Measurements from ENCODE around the gene ADAMTS17.

The ADAMTS17 gene

GRCh38 chr15:99959326-99959725, 382.4 kb downstream of the ADAMTS17 start:
- DNase-seq, result no peak

GRCh38 chr15:99958426-99959097, 383.2 kb downstream of the ADAMTS17 start:
- no peak for DNase-seq

- no peak for DNase-seq
These were observed 384.1 kb downstream of the ADAMTS17 start for GRCh38 chr15:99957642-99958013.

GRCh38 chr15:99956820-99957641, 384.7 kb downstream of the ADAMTS17 start:
- DNase-seq, result no peak

GRCh38 chr15:99956022-99956775, 385.6 kb downstream of the ADAMTS17 start:
- no peak for DNase-seq

DNA sequence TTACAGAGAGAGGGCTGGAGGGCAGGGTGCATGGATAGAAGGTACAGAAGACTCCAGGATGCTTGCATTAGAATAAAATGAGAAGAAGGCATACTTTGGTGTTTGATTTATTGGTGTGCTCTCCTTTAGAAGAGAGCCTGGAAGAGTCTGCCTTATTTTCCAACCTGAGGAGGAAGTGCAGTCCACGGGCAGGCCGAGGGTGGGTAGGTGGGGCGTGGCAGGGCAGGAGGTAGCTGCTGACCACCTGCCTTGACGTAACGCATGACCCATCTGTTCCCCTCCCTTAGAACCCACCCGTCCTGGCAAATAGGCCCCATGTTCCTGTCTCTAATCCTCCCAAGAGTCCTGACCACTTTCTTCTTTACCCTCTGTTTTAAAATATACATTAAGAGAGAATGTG, 386.2 kb downstream of the ADAMTS17 start:
- no peak for DNase-seq

- no peak for DNase-seq
These were observed 386.6 kb downstream of the ADAMTS17 start for GRCh38 chr15:99955181-99955525.

DNA sequence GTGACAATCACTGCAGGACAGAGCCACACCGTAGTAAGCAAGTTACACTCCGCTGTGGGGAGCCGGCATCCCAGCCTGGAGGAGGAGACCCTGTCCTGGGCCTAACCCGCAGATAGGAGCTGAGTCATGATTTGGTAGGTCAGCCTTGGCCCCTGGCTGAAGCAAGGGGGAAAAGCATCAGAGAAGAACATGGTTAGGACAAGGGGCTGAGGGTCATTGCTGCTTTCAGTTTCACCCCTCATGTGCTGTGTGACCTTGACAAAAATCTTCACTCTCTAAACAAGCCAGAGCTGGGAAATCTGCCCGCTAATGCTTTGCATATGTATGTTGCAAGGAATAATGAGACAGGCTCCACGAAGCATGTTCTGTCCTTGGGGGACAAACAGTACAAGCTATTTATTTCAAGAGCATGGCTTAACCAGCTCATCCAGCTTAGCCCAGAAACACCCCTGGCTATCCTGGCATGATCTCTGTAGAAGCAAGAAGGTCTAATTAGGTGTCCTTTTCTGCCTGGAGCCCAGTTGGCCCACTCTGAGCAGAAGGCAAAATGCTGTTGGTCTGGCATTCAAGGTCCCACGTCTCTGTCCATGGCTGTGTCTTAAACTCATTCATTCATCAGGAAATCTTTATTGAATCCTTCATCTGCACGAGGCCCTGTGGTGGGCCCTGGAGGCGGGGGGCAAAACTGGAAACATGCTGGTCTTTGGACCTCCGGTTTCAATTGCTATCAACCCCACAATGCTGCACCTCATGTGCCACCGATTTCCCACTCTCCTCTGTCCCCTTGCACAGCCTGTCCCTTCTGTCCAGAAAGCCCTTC, 387.2 kb downstream of the ADAMTS17 start:
- DNase-seq, result no peak

DNA sequence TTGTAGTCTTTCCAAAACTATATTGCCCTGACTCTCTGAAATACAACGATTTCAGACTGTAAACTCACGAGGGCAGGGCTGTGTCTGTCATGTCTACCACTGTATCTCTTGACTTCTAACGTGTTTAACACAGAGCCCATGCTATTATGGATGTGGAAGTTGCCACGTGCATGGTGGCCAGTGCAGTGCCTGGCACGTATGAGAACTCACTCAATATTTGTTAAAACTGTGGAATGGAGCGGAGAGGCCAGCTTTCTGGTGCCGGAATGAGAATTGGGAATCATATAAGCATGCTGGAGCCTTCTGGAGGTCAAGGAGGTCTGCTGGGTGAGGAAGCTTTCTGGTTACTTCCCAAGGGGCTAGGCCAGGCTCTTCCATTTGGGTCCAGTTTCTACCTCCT, 387.9 kb downstream of the ADAMTS17 start:
- no peak for DNase-seq

- DNase-seq, result no peak
These were observed 390.3 kb downstream of the ADAMTS17 start for GRCh38 chr15:99951511-99951910.

- DNase-seq, result no peak
These were observed 397.6 kb downstream of the ADAMTS17 start for GRCh38 chr15:99944131-99944530.

- no peak for DNase-seq
These were observed 398.3 kb downstream of the ADAMTS17 start for GRCh38 chr15:99943466-99943865.

DNA sequence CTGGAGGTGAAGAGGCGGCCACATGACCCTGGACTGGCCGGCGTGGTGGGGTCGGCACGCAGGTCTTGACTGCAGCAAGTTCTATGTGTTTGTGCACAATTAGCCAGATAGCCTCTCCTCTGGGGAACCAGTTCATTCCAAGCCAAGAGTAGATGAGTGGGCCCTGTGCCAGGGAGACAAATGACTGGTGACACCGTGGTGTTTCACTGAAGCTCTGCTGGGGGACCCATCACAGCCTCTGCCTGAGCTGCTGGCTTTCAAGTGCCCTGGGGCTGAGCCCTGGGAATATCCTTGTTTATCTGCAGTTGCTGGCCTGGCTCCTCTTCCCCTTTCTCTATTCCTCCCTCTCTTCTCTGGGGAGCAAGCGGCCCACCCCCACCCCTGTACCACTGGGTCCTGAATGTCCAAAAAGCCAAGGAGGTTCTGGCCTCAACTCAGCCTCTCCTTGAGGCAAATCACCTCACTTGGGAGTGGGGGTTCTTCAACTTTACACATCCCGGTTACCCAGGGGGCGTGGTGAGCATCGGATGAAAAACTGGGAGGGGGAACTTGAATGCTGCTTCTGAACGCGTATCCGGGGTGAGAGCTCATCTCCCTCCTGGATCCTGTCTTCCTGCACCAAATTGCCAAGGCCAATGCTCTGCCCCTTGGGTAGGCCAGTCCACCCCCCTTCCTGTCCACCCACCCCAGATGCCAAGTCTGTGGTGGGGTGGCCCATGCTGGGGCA, 408.9 kb downstream of the ADAMTS17 start:
- DNase-seq, result no peak

DNA sequence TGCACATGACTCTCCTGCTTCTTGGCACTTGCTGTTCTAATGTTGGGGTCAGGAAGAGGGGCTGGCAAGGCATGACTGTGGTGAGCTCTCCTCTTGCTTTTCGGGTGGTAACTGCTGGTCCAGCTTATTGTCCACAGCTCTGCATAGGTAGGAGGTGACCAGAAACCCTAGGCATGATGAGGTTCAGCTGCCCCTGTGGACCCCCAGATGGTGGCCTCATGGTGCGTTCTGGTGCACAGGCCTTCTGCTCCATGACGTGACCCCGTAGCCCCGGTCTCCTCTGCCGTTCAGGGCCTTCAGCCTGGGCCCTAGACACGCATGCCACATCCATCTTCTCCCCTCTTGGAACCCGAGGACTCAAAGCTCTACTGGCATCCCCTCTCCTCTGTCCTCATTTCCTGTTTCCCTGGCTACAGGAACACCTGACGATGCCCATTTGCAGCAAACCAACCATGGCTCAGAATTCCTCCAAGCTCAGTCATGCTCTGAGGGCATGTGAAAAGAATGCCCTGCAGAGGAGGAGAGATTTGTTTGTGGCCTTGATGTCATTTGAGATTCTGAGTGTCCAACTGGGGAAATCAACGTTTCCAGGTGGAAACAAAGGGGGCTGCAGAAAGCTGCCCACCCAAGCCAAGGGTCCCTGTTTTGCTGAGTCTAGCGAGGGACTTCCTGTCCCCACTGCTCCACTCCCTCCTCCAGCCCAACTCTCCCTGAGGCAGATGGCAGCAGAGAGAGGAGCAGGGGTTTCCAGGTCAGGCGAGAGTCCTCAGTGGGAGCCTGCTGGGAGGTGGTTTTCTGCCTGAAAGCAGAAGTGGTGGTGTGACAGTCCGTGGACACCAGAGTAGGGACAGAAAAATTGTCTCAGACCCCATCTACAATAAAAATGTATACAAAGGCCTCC, 409.8 kb downstream of the ADAMTS17 start:
- no peak for DNase-seq

GRCh38 chr15:99930696-99931095, 411.1 kb downstream of the ADAMTS17 start:
- no peak for DNase-seq

GRCh38 chr15:99929266-99929665, 412.5 kb downstream of the ADAMTS17 start:
- no peak for DNase-seq

- peak; percentile 89 for DNase-seq
These were observed 413.3 kb downstream of the ADAMTS17 start for GRCh38 chr15:99928429-99928981.

- DNase-seq, result peak; percentile 17
These were observed 415.2 kb downstream of the ADAMTS17 start for GRCh38 chr15:99926532-99926931.

DNA sequence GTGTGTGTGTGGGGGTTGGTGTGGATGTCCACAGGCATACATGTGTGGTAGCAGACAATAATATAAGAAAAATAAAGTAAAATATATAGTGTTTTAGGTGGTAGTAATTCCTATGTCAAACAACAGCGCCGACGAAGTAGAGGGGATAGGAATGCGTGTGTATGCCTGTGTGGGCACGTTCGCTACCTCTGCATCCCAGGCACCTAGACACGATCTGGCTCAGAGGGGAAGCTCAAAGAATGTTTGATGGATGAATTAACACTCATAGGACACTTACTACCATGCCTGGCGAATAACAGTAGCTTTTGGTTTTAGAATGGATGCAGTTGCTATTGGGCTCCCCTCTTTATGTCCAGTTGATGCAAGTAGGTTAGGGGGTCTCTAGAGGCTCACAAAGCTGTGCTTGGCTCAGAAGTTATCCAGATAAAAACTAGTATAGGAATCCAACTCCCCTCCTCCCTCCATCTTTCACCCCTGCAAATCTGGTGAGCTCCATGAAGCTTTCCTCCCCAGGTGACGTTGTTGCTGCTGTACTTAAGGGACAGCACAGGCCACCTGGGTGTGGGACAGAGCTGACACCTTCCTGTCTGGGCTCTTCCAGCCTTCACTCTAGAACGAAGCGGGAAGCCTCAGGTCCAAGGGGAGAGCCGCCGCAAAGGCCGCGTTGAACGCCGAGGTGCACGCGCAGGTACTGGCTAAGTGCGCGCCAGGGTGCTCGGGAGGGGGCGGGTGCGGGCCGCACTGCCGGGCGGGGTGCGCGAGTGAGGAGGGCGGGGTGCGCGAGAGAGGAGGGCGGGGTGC, 415.9 kb downstream of the ADAMTS17 start:
- DNase-seq, result peak; percentile 73

DNA sequence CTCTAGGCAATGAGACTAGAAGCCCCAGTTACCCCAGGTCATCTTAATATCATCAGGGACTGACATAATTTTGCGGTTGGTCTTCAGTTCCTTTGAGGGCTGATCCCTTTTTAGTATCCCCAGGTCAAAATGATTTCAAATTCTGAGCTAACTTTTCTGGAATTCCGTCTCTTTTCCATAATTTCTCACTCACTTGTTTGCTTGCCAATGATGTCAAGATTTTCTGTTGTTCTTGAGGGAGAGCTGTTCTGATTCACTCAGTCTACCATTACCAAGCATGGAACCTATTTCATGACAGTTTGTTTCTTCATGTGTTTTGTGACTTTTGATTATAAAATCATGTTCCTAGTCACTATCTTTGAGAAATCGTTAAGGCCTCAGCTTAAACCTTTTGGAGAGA, 418.1 kb downstream of the ADAMTS17 start:
- DNase-seq, result no peak
